SK-N-SH treated with all-trans-retinoic acid at 6 μM for 48 hours (cell line): ENCODE data around the gene CSRNP2.
A peak's percentile ranks its signal among the peaks of the same experiment; 100 is the strongest.

ENCODE experiments used
- ATAC-seq: fragments of 200-7000 bp; cut with Tn5 transposase; 3 replicates; pipeline ENCODE4 v1.9.1; 2020; ENCODE audit warnings: mild to moderate bottlenecking, moderate library complexity
- ARNTL ChIP-seq: fragments of 450-650 bp; formaldehyde crosslinking; IDR thresholded peaks from 2 replicates; pipeline ENCODE4 v1.5.0; 2020; ENCODE audit warnings: low read depth, mild to moderate bottlenecking, moderate library complexity, borderline replicate concordance
- CSDC2 ChIP-seq: fragments of 250-450 bp; sonication (Bioruptor Pico); IDR thresholded peaks from 2 replicates; pipeline ENCODE4 v1.5.0; 2020; ENCODE audit warnings: mild to moderate bottlenecking, moderate library complexity
- ESRRG ChIP-seq: fragments of 250-450 bp; sonication (Bioruptor Pico); IDR thresholded peaks from 2 replicates; pipeline ENCODE4 v1.6.1; 2021; ENCODE audit warnings: mild to moderate bottlenecking
- GLIS3 ChIP-seq: fragments of 250-450 bp; sonication (Bioruptor Pico); IDR thresholded peaks from 2 replicates; pipeline ENCODE4 v1.5.0; 2020; ENCODE audit warnings: mild to moderate bottlenecking, moderate library complexity
- ISL1 ChIP-seq: fragments of 250-450 bp; sonication (Bioruptor Pico); IDR thresholded peaks from 2 replicates; pipeline ENCODE4 v2.1.2; 2022; ENCODE audit warnings: mild to moderate bottlenecking, moderate library complexity
- OSR1 ChIP-seq: fragments of 250-450 bp; sonication (Bioruptor Pico); IDR thresholded peaks from 2 replicates; pipeline ENCODE4 v1.8.0; 2022; ENCODE audit warnings: moderate library complexity, mild to moderate bottlenecking, inconsistent platforms
- PPARA ChIP-seq: fragments of 250-450 bp; sonication (Bioruptor Pico); IDR thresholded peaks from 2 replicates; pipeline ENCODE4 v1.5.0; 2020; ENCODE audit warnings: mild to moderate bottlenecking, borderline replicate concordance
- SNAI2 ChIP-seq: fragments of 250-450 bp; sonication (Bioruptor Pico); IDR thresholded peaks from 2 replicates; pipeline ENCODE4 v1.5.0; 2020; ENCODE audit warnings: mild to moderate bottlenecking, moderate library complexity
- TCF4 ChIP-seq: fragments of 250-450 bp; sonication (Bioruptor Pico); IDR thresholded peaks from 2 replicates; pipeline ENCODE4 v1.8.0; 2021; ENCODE audit warnings: mild to moderate bottlenecking, moderate library complexity, borderline replicate concordance
- TOX ChIP-seq: fragments of 250-450 bp; sonication (Bioruptor Pico); IDR thresholded peaks from 2 replicates; pipeline ENCODE4 v1.8.0; 2021; ENCODE audit warnings: mild to moderate bottlenecking, moderate library complexity, borderline replicate concordance
- ZC3H10 ChIP-seq: fragments of 250-450 bp; sonication (Bioruptor Pico); IDR thresholded peaks from 2 replicates; pipeline ENCODE4 v1.5.1; 2021; ENCODE audit warnings: mild to moderate bottlenecking, moderate library complexity
- ZFP3 ChIP-seq: fragments of 250-450 bp; sonication (Bioruptor Pico); IDR thresholded peaks from 2 replicates; pipeline ENCODE4 v1.5.0; 2020; ENCODE audit warnings: mild to moderate bottlenecking, moderate library complexity
- ZFP30 ChIP-seq: fragments of 450-650 bp; formaldehyde crosslinking; IDR thresholded peaks from 2 replicates; pipeline ENCODE4 v1.5.0; 2022; ENCODE audit warnings: mild to moderate bottlenecking, moderate library complexity
- ZNF565 ChIP-seq: fragments of 450-650 bp; formaldehyde crosslinking; conservative IDR thresholded peaks from 2 replicates; pipeline ENCODE4 v1.5.0; 2020; ENCODE audit warnings: low read depth, mild to moderate bottlenecking, moderate library complexity
- ZNF70 ChIP-seq: fragments of 450-650 bp; formaldehyde crosslinking; IDR thresholded peaks from 2 replicates; pipeline ENCODE4 v1.5.0; 2020; ENCODE audit warnings: mild to moderate bottlenecking, moderate library complexity
- ZNF8 ChIP-seq: fragments of 450-650 bp; formaldehyde crosslinking; IDR thresholded peaks from 2 replicates; pipeline ENCODE4 v1.5.0; 2020; ENCODE audit warnings: mild to moderate bottlenecking, moderate library complexity
- TF ChIP-seq, protein P1 (sequence below): fragments of 250-450 bp; sonication (Bioruptor Pico); IDR thresholded peaks from 2 replicates; pipeline ENCODE4 v1.5.1; 2021; ENCODE audit warnings: mild to moderate bottlenecking, moderate library complexity
- TF ChIP-seq, protein P2 (sequence below): fragments of 250-450 bp; sonication (Bioruptor Pico); IDR thresholded peaks from 2 replicates; pipeline ENCODE4 v1.8.0; 2020; ENCODE audit warnings: mild to moderate bottlenecking, moderate library complexity, borderline replicate concordance
- TF ChIP-seq, protein P3 (sequence below): fragments of 250-450 bp; sonication (Bioruptor Pico); IDR thresholded peaks from 2 replicates; pipeline ENCODE4 v1.8.0; 2021; ENCODE audit warnings: low read depth, mild to moderate bottlenecking, moderate library complexity, borderline replicate concordance
- TF ChIP-seq, protein P4 (sequence below): fragments of 250-450 bp; sonication (Bioruptor Pico); IDR thresholded peaks from 2 replicates; pipeline ENCODE4 v1.5.0; 2020; ENCODE audit warnings: mild to moderate bottlenecking, moderate library complexity

Gene CSRNP2

DNA sequence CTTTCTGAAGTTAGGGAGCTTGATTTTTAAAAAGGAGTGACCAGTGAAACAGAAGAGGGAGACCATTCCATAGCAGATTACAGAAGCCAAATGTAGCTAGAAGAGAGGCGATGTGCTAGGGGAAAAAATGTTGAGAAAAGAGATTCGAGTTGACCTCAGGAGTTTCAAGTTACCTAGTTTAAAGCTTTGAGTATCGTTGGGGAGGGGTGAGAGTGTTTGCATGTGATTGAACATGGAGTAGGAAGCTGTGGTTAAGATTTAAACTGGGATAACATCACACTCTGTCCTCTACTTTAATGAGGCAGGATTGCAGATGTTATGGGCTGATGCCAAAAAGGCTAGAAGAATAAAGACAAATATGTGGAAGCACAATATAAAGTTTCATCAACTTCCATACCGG, 31.6 kb downstream of the CSRNP2 start:
- TF ChIP-seq, protein P1, sequence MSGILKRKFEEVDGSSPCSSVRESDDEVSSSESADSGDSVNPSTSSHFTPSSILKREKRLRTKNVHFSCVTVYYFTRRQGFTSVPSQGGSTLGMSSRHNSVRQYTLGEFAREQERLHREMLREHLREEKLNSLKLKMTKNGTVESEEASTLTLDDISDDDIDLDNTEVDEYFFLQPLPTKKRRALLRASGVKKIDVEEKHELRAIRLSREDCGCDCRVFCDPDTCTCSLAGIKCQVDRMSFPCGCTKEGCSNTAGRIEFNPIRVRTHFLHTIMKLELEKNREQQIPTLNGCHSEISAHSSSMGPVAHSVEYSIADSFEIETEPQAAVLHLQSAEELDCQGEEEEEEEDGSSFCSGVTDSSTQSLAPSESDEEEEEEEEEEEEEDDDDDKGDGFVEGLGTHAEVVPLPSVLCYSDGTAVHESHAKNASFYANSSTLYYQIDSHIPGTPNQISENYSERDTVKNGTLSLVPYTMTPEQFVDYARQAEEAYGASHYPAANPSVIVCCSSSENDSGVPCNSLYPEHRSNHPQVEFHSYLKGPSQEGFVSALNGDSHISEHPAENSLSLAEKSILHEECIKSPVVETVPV (CRISPR knock-in tag): no peak
- no peak for TF ChIP-seq ZNF8
- TF ChIP-seq SNAI2 (CRISPR knock-in tag): no peak
- no peak for TF ChIP-seq ZFP30 (CRISPR knock-in tag)
- TF ChIP-seq OSR1 (CRISPR knock-in tag): no peak
- no peak for TF ChIP-seq TOX (CRISPR knock-in tag)
- TF ChIP-seq ARNTL: no peak
- ATAC-seq: no peak

DNA sequence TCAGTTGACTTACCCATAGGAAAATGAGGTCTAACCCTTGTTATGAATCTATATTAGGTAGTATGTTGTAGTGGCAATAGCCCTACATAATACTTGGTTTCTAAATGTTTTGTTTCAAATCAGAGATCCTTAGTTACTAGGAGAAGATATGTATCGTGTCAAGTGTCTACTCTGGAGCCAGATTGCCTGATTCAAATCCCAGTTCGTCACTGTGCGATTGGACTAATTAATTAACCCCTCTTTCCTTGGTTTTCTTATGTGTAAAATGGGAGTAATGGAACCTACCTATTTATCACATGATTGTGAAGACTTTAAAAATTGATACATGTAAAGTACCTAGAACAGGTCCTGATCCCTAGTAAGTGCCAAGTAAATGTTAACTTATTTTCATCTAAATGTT, 33.9 kb downstream of the CSRNP2 start:
- TF ChIP-seq OSR1 (CRISPR knock-in tag): no peak
- ATAC-seq: no peak

GRCh38 chr12:51048661-51049251, 34.6 kb downstream of the CSRNP2 start:
- no peak for TF ChIP-seq GLIS3
- TF ChIP-seq, protein P2, sequence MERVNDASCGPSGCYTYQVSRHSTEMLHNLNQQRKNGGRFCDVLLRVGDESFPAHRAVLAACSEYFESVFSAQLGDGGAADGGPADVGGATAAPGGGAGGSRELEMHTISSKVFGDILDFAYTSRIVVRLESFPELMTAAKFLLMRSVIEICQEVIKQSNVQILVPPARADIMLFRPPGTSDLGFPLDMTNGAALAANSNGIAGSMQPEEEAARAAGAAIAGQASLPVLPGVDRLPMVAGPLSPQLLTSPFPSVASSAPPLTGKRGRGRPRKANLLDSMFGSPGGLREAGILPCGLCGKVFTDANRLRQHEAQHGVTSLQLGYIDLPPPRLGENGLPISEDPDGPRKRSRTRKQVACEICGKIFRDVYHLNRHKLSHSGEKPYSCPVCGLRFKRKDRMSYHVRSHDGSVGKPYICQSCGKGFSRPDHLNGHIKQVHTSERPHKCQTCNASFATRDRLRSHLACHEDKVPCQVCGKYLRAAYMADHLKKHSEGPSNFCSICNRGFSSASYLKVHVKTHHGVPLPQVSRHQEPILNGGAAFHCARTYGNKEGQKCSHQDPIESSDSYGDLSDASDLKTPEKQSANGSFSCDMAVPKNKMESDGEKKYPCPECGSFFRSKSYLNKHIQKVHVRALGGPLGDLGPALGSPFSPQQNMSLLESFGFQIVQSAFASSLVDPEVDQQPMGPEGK (CRISPR knock-in tag): no peak
- TF ChIP-seq TCF4 (CRISPR knock-in tag): no peak
- TF ChIP-seq, protein P3, sequence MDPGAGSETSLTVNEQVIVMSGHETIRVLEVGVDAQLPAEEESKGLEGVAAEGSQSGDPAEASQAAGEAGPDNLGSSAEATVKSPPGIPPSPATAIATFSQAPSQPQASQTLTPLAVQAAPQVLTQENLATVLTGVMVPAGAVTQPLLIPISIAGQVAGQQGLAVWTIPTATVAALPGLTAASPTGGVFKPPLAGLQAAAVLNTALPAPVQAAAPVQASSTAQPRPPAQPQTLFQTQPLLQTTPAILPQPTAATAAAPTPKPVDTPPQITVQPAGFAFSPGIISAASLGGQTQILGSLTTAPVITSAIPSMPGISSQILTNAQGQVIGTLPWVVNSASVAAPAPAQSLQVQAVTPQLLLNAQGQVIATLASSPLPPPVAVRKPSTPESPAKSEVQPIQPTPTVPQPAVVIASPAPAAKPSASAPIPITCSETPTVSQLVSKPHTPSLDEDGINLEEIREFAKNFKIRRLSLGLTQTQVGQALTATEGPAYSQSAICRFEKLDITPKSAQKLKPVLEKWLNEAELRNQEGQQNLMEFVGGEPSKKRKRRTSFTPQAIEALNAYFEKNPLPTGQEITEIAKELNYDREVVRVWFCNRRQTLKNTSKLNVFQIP: no peak
- no peak for TF ChIP-seq ZFP30 (CRISPR knock-in tag)
- TF ChIP-seq ARNTL: no peak
- no peak for TF ChIP-seq ZC3H10
- TF ChIP-seq ESRRG: no peak
- TF ChIP-seq ISL1 (CRISPR knock-in tag): no peak
- no peak for TF ChIP-seq ZNF8
- no peak for TF ChIP-seq ZNF565 (CRISPR knock-in tag)
- TF ChIP-seq, protein P1 (CRISPR knock-in tag): no peak
- no peak for TF ChIP-seq ZNF70 (CRISPR knock-in tag)
- no peak for TF ChIP-seq TOX (CRISPR knock-in tag)
- no peak for TF ChIP-seq OSR1 (CRISPR knock-in tag)
- TF ChIP-seq CSDC2 (CRISPR knock-in tag): no peak
- no peak for TF ChIP-seq ZFP3 (CRISPR knock-in tag)
- no peak for TF ChIP-seq PPARA (CRISPR knock-in tag)
- TF ChIP-seq, protein P4, sequence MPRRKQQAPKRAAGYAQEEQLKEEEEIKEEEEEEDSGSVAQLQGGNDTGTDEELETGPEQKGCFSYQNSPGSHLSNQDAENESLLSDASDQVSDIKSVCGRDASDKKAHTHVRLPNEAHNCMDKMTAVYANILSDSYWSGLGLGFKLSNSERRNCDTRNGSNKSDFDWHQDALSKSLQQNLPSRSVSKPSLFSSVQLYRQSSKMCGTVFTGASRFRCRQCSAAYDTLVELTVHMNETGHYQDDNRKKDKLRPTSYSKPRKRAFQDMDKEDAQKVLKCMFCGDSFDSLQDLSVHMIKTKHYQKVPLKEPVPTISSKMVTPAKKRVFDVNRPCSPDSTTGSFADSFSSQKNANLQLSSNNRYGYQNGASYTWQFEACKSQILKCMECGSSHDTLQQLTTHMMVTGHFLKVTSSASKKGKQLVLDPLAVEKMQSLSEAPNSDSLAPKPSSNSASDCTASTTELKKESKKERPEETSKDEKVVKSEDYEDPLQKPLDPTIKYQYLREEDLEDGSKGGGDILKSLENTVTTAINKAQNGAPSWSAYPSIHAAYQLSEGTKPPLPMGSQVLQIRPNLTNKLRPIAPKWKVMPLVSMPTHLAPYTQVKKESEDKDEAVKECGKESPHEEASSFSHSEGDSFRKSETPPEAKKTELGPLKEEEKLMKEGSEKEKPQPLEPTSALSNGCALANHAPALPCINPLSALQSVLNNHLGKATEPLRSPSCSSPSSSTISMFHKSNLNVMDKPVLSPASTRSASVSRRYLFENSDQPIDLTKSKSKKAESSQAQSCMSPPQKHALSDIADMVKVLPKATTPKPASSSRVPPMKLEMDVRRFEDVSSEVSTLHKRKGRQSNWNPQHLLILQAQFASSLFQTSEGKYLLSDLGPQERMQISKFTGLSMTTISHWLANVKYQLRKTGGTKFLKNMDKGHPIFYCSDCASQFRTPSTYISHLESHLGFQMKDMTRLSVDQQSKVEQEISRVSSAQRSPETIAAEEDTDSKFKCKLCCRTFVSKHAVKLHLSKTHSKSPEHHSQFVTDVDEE (CRISPR knock-in tag): no peak
- peak; percentile 3; the same call in 2 of the 3 replicates for ATAC-seq
